Ishikawa (cell line): ENCODE data around the gene GADD45B.

Experiments
- CEBPB ChIP-seq: IDR thresholded peaks from 2 replicates; pipeline ENCODE4 v1.6.1; 2012
- CREB1 ChIP-seq: IDR thresholded peaks from 2 replicates; pipeline ENCODE4 v1.6.1; 2012; ENCODE audit warnings: low read depth
- EGR1 ChIP-seq: IDR thresholded peaks from 2 replicates; pipeline ENCODE4 v1.6.1; 2012
- EP300 ChIP-seq: IDR thresholded peaks from 2 replicates; pipeline ENCODE4 v1.6.1; 2012; ENCODE audit warnings: borderline replicate concordance
- FOXM1 ChIP-seq: IDR thresholded peaks from 2 replicates; pipeline ENCODE4 v1.6.1; 2012; ENCODE audit warnings: low read depth, borderline replicate concordance
- NFIC ChIP-seq: IDR thresholded peaks from 2 replicates; pipeline ENCODE4 v1.6.1; 2012
- RAD21 ChIP-seq: IDR thresholded peaks from 2 replicates; pipeline ENCODE4 v1.6.1; 2012; ENCODE audit warnings: low read depth
- TAF1 ChIP-seq: IDR thresholded peaks from 2 replicates; pipeline ENCODE4 v1.6.1; 2012; ENCODE audit warnings: low read depth, mild to moderate bottlenecking
- TCF12 ChIP-seq: IDR thresholded peaks from 2 replicates; pipeline ENCODE4 v1.6.1; 2012; ENCODE audit warnings: low read depth
- TEAD4 ChIP-seq: IDR thresholded peaks from 2 replicates; pipeline ENCODE4 v1.6.1; 2012
- YY1 ChIP-seq: IDR thresholded peaks from 2 replicates; pipeline ENCODE4 v1.6.1; 2012; ENCODE audit warnings: low read depth
- ZBTB7A ChIP-seq: IDR thresholded peaks from 2 replicates; pipeline ENCODE4 v1.6.1; 2012; ENCODE audit warnings: low read depth
- TF ChIP-seq, protein P1 (sequence below): IDR thresholded peaks from 2 replicates; pipeline ENCODE4 v1.6.1; 2012
- TF ChIP-seq, protein P2 (sequence below): IDR thresholded peaks from 2 replicates; pipeline ENCODE4 v1.6.1; 2012; ENCODE audit warnings: low read depth, mild to moderate bottlenecking
- TF ChIP-seq, protein P3 (sequence below): IDR thresholded peaks from 2 replicates; pipeline ENCODE4 v1.6.1; 2012

Gene GADD45B

DNA sequence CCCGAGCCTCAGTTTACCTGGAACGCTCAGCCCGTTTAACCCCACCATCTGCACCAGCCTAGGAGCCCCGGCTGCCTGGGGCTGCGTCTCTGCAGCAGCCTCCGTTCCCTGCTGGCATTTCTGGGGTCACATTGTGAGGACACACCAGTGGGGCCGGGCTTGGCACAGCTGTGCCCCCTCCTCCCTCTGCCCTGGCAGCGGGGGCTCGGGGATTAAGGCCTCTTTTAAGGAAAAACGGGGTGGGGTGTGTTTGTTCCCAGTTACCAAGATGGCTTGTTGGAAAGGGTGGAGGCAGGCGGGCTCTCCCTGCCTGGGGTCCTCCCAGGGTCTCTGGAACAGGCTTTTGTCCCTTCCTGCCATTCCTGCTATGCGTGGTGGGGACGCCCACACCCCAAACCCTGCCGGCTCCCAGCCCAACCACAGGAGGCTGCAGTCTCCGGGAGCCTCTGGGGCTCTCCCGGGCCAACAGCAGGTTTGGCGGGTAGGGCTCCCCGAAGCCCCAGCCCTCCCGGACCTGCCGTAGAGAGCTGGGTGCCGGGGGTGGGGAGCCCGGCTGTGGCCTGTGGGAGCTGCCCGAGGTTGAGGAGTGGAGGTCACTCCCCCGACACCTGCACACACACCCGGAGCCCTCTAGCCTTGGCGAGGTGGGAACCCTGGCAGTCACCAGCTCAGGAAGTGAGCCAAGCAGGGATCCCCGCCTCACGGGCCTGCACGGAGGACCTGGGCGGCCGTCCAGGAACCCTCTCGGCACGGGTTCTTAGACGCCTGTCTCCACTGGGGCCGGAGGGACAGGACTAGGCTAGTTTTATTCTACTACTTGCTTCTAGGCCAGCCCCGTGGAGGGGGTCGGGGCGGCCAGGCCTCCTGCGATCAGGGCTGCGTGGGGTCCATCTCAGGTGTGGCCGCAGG is 36.9 kb downstream of the GADD45B start:
- TF ChIP-seq ZBTB7A = no peak
- no peak for TF ChIP-seq TAF1
- TF ChIP-seq TEAD4 = no peak
- TF ChIP-seq, protein P1, sequence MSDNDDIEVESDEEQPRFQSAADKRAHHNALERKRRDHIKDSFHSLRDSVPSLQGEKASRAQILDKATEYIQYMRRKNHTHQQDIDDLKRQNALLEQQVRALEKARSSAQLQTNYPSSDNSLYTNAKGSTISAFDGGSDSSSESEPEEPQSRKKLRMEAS = no peak
- TF ChIP-seq, protein P2, sequence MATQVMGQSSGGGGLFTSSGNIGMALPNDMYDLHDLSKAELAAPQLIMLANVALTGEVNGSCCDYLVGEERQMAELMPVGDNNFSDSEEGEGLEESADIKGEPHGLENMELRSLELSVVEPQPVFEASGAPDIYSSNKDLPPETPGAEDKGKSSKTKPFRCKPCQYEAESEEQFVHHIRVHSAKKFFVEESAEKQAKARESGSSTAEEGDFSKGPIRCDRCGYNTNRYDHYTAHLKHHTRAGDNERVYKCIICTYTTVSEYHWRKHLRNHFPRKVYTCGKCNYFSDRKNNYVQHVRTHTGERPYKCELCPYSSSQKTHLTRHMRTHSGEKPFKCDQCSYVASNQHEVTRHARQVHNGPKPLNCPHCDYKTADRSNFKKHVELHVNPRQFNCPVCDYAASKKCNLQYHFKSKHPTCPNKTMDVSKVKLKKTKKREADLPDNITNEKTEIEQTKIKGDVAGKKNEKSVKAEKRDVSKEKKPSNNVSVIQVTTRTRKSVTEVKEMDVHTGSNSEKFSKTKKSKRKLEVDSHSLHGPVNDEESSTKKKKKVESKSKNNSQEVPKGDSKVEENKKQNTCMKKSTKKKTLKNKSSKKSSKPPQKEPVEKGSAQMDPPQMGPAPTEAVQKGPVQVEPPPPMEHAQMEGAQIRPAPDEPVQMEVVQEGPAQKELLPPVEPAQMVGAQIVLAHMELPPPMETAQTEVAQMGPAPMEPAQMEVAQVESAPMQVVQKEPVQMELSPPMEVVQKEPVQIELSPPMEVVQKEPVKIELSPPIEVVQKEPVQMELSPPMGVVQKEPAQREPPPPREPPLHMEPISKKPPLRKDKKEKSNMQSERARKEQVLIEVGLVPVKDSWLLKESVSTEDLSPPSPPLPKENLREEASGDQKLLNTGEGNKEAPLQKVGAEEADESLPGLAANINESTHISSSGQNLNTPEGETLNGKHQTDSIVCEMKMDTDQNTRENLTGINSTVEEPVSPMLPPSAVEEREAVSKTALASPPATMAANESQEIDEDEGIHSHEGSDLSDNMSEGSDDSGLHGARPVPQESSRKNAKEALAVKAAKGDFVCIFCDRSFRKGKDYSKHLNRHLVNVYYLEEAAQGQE = no peak
- TF ChIP-seq CREB1 = no peak
- TF ChIP-seq RAD21 = no peak
- TF ChIP-seq NFIC = no peak
- TF ChIP-seq YY1 = no peak
- TF ChIP-seq FOXM1 = no peak
- TF ChIP-seq EGR1 = no peak
- TF ChIP-seq TCF12 = no peak
- TF ChIP-seq, protein P3, sequence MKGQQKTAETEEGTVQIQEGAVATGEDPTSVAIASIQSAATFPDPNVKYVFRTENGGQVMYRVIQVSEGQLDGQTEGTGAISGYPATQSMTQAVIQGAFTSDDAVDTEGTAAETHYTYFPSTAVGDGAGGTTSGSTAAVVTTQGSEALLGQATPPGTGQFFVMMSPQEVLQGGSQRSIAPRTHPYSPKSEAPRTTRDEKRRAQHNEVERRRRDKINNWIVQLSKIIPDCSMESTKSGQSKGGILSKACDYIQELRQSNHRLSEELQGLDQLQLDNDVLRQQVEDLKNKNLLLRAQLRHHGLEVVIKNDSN = no peak
- no peak for TF ChIP-seq CEBPB
- no peak for TF ChIP-seq EP300

DNA sequence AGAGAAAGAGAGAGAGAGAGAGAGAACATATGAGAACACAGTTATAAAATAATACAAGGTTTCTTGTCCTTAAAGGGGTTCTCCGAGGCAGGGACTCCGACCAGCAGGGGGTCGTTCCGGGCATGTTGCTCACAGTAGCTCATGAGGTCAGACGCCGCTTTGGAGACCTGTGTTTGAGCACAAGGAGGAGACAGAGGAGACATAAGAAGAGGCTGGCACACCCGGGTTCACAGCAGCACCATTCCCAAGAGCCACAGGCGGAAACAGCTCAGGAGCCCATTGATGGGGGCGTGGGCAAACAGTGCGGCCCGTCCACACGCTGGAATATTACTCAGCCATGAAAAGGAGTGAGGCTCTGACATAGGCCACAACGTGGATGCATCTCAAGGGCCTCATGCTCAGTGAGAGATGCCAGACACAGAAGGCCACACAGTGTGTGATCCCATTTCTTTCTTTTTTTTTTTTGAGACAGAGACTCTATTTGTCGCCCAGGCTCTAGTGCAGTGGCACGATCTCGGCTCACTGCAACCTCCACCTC is 39.1 kb downstream of the GADD45B start:
- TF ChIP-seq, protein P3 = no peak
- no peak for TF ChIP-seq CREB1
- TF ChIP-seq YY1 = no peak
- TF ChIP-seq TEAD4 = no peak
- TF ChIP-seq RAD21 = no peak
- no peak for TF ChIP-seq TAF1
- TF ChIP-seq TCF12 = no peak
- no peak for TF ChIP-seq CEBPB
- TF ChIP-seq NFIC = no peak
- TF ChIP-seq EP300 = no peak
- no peak for TF ChIP-seq ZBTB7A
- TF ChIP-seq, protein P2 = no peak
- TF ChIP-seq, protein P1 = no peak
- no peak for TF ChIP-seq EGR1
- no peak for TF ChIP-seq FOXM1

DNA sequence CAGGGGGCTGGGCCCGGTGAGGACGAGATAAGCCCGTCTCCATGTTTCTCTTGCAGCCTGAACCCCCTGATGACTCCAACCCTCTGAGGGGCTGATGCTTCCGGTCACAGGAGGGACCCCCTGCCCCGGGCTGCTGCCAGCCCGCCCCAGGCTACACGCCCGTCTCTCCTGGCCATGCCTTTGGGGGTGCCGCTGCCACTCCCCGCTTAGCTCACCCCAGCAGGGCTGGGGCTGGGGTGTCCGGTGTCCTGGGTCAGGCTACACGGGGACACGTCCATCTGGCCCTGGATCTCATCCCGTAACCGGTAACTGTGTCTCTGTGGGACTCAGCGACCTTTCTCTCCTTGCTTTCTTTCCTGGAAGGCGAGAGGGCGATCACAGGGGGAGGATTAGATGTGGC is 40.8 kb downstream of the GADD45B start:
- TF ChIP-seq YY1 (no peak), EP300 (no peak), TEAD4 (no peak), RAD21 (no peak), TCF12 (no peak), FOXM1 (no peak), CEBPB (no peak), EGR1 (no peak), CREB1 (no peak), TAF1 (no peak), NFIC (no peak)
- TF ChIP-seq, protein P1 = no peak
- TF ChIP-seq, protein P2 = no peak
- TF ChIP-seq, protein P3 = no peak
